GM18502 (cell line): ENCODE data around the gene PRKCB.
"Not testable (repeated sequence)": the region's sequence is repeated elsewhere in the genome, so short reads cannot be mapped to it uniquely, and the experiment has no call there.

Experiments used
- ATAC-seq: cut with Tn5 transposase; IDR thresholded peaks from one replicate; pipeline ENCODE4 v1.9.1; 2021; ENCODE audit warnings: mild to moderate bottlenecking; ENCODE audit not compliant: unreplicated experiment, poor library complexity

PRKCB gene

DNA sequence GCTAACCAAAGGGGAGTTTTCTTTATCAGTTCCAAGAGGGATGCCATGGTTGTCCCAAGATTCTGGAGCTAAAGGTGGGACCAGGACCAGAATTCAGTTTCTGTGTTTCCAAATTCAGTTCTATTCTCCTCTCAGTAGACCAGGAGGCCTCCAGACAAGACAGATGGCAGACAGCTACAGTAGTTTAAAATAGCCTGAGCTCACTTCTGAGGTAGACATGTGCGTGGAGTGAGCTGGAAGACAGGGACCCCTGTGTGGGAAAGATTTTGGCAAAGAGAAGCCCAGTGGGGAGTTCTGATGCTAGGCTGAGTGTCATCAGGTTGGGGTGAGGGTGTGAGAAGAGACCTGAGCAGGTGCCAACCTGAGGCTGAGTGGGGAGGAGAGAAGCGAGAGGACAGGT, 95.4 kb downstream of the PRKCB start:
- ATAC-seq = no peak

DNA sequence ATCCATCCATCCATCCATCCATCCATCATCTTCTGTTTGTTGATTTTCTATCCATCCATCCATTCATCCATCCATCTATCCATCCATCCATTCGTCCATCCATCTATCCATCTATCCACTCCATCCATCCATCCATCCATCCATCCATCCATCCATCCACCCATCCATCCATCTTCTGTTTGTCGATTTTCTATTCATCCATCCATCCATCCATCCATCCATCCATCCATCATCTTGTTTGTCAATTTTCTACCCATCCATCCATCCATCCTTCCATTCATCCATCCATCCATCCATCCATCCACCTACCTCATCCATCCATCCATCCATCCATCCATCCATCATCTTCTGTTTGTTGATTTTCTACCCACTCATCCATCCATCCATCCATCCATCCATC, 97.9 kb downstream of the PRKCB start:
- ATAC-seq = not testable (repeated sequence)

- no peak for ATAC-seq
These were observed 98.9 kb downstream of the PRKCB start for GRCh38 chr16:23934610-23935236.

DNA sequence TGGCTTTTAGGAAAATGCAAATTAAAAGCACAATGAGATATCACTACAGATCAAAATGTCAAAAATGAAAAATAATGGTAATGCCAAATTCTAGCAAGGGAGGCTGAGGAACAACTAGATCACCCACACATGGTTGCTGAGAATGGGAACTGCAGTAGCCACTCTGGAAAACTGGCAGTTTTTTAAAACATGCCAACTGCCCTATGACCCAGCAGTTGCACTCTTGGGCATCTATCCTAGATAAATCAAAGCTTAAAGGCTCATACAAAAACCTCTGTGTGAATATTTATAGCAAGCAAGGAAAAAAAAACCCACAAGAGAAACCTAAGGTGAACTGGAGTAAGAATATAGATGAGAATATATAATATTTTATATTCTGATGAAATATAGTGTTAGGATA, 104.3 kb downstream of the PRKCB start:
- ATAC-seq = no peak

DNA sequence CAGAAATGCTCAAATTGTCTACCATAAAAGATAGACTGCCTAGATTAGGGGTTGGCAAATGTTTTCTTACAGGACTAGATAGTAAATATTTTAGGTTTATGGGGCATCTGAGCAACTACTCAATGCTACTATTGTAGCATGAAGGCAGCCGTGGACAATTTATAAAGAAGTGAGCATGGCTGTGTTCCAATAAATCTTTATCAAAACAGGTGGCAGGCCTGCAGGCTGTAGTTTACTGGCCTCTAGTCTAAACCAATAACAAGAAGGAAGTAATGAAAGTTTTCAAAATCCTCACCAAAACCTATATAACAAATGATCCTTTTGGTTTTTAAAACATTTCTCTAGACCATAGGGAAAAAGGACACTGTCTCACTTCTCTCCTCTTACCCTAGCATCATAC, 105.2 kb downstream of the PRKCB start:
- no peak for ATAC-seq

DNA sequence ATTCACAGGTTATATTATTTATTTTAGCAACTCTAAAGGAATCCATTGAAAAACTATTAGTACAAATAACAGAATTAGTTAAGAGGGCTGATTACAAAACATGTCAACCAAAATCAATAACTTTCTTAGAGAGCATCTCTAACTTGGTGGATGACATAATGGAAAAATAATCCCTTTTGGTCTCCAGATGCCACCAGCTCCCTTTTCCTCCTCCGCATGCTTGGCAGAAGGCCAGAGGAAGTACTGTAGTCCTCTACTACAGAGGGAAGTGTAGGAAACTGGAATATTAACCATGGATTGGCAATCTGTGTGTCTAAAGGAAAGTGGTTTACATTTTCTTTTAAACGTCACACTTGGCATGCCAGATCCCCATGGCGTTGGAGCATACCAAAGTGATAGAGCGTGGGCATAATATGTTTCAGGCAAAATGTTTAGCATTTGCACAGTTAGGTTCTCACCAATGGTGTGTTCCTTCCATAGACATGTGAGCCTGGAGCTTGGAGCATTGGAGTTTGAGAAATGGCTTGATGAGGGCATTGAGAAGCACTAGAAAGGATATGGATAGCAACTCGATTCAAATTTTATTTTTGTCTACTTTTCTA, 106.3 kb downstream of the PRKCB start:
- ATAC-seq = no peak

GRCh38 chr16:23943604-23944003, 107.8 kb downstream of the PRKCB start:
- ATAC-seq = no peak

DNA sequence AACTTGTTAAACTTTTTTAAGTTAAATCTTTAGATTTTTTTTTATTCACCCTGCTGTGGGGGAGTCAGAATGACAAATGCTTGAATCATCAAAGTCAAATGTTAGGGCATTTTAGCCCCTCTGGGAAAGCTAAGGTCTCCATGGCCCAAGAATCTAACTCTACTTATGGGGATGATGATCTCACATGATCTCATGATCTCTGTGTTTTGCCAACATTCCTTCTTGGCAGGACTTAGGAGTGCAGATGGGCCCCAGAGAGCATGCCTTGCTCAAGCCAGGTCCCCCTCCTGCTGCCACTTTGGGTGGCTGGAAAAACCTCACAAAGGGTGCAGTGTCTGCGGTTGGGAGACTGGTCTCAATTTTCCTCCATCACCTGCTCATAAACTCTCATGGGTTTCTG, 108.6 kb downstream of the PRKCB start:
- no peak for ATAC-seq

GRCh38 chr16:23945243-23945642, 109.5 kb downstream of the PRKCB start:
- no peak for ATAC-seq

- ATAC-seq = no peak
These were observed 112.1 kb downstream of the PRKCB start for GRCh38 chr16:23947838-23948237.

DNA sequence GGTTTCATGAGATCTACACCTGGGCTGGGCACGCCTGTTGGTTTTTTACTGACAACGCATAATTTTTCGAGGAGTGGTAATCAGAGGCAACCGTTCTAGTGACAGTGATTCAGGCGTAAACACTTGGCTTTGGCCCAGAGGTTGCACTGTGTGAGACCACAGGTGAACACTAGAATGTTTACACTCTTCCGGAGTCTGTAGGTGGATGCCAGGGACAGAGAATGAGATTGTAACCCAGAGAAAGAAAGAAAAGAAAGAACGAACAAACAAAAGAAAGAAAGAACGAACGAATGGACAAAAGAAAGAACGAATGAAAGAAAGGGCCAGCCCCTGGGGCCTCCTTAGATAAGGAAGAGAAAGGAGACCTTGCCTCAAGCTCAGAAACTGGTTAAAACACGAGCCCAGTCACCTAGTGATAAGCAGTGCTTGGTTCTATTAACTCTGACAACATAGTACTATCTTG, 113.2 kb downstream of the PRKCB start:
- ATAC-seq = no peak

DNA sequence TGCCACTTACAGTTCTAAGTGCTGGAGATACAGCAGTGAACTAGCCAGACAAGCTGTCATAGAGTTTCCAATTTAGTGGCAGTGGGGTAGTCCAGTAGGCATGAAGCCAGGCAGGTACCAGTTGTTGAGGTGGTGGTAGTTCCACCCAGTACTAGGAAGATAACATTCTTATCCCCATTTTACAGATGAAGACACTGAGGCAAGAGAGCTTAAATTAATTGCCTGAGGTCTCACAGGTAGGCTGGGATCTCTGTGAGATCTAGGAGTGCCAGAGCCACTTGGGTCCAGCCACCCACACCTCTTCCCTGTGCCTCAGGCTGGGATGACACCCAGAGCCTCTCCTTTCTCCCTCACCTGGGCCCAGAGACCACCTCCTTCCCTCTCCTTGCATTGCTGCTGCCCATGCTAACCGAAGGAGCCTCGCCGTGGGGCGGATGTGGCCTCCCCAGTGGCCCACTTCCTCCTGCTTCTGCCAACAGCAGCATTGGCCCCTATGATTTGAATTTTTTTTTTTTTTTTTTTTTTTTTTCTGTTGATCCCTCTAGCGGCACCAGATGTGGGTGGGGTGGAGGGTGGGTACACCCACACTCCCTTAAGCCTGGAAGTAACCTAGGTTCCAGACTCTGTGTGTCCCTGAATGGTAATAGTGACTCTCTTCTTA, 114.0 kb downstream of the PRKCB start:
- peak; percentile 62 for ATAC-seq

GRCh38 chr16:23950291-23950894, 114.6 kb downstream of the PRKCB start:
- ATAC-seq = no peak

GRCh38 chr16:23950898-23951297, 115.1 kb downstream of the PRKCB start:
- ATAC-seq = no peak

- ATAC-seq = no peak
These were observed 116.6 kb downstream of the PRKCB start for GRCh38 chr16:23952128-23952970.

DNA sequence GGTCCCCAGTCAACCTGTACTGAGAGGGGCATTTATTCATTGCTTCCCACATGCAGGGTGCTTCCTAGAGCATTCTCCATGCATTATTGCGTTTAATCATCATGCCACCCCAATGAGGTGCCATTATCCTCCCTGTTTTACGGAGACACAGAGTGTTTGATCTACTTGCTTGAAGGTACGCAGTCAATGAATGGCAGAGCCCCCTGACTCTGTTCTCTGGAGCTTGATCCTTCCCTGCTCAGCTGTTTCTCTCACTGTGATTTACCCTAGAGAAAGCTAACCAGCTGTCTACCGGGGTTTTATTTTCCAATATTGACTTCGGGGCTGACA, 117.2 kb downstream of the PRKCB start:
- no peak for ATAC-seq

GRCh38 chr16:23953476-23953875, 117.7 kb downstream of the PRKCB start:
- ATAC-seq = no peak

DNA sequence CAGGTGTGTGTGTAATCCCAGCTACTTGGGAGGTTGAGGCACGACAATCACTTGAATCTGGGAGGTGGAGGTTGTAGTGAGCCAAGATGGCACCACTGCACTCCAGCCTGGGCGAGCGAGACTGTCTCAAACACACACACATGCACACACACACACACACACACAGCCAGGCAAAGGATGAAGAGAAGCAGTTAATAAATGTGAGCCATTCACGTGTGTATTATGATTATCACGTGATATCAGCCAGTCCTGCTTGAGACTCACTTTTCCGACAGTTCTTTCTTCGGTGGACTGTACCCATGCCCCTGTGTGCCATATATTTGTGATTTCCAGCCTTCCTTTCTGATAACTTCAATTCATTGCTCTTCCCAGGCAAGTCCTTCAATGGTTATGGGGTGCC, 119.3 kb downstream of the PRKCB start:
- ATAC-seq = no peak

DNA sequence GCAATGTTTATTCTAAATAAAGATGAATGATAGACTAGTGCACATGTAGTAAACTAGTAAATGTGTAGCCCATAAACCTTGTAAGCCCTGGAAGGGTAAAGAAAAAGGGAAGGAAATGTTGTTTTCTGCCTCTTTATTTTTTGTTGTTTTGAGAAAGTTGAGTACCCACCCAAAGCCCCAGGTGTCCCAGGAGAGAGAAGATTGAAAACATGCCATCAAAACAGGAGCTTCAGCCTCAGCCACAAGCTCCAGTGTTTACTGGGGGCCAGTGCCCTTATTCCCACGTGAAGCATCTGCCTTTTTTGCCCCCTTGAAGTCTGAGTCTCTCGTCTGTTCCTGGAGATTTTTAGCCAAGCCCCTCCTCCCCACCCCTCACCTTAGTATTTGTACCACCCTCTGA, 121.5 kb downstream of the PRKCB start:
- no peak for ATAC-seq

GRCh38 chr16:23959072-23959751, 123.4 kb downstream of the PRKCB start:
- ATAC-seq = peak; percentile 48
